Jurkat, Clone E6-1 (cell line): ENCODE results near the gene KCNT1.
"Not testable (repeated sequence)": the region's sequence is repeated elsewhere in the genome, so short reads cannot be mapped to it uniquely, and the experiment has no call there.

Experiments used
- DNase-seq: peaks from one replicate; pipeline ENCODE4 v3.0.0-alpha.2; 2011; ENCODE audit warnings: low read depth, low spot score
- H3K4me3 ChIP-seq: 2 replicates; pipeline ENCODE4 v1.5.1; 2011; ENCODE audit warnings: mild to moderate bottlenecking, low read length, control low read depth, moderate library complexity

KCNT1 gene

GRCh38 chr9:135670721-135671590, 31.0 kb upstream of the KCNT1 start:
- no peak overlapping the region for H3K4me3 ChIP-seq
- DNase-seq, result no peak

GRCh38 chr9:135671591-135672041, 30.4 kb upstream of the KCNT1 start:
- H3K4me3 ChIP-seq, result no peak overlapping the region
- DNase-seq, result no peak

GRCh38 chr9:135672786-135673185, 29.2 kb upstream of the KCNT1 start:
- not testable (repeated sequence) for H3K4me3 ChIP-seq, DNase-seq

GRCh38 chr9:135673941-135674340, 28.0 kb upstream of the KCNT1 start:
- H3K4me3 ChIP-seq, result no peak overlapping the region
- DNase-seq, result no peak

- H3K4me3 ChIP-seq, result no peak overlapping the region
- DNase-seq, result no peak
Observed at GRCh38 chr9:135674977-135675376, 27.0 kb upstream of the KCNT1 start.

- H3K4me3 ChIP-seq, result no peak overlapping the region
- DNase-seq, result no peak
Observed at GRCh38 chr9:135676891-135677290, 25.1 kb upstream of the KCNT1 start.

- no peak overlapping the region for H3K4me3 ChIP-seq
- DNase-seq, result no peak
Observed at GRCh38 chr9:135677641-135678168, 24.3 kb upstream of the KCNT1 start.

- H3K4me3 ChIP-seq, result no peak overlapping the region
- DNase-seq, result no peak
Observed at GRCh38 chr9:135678236-135679017, 23.6 kb upstream of the KCNT1 start.

- no peak overlapping the region for H3K4me3 ChIP-seq
- DNase-seq, result no peak
Observed at GRCh38 chr9:135680056-135680455, 21.9 kb upstream of the KCNT1 start.

- no peak overlapping the region for H3K4me3 ChIP-seq
- no peak for DNase-seq
Observed at GRCh38 chr9:135681161-135681560, 20.8 kb upstream of the KCNT1 start.

- no peak overlapping the region for H3K4me3 ChIP-seq
- no peak for DNase-seq
Observed at GRCh38 chr9:135683401-135684034, 18.5 kb upstream of the KCNT1 start.

GRCh38 chr9:135684691-135685090, 17.3 kb upstream of the KCNT1 start:
- DNase-seq, result no peak
- no peak overlapping the region for H3K4me3 ChIP-seq

- no peak for DNase-seq
- no peak overlapping the region for H3K4me3 ChIP-seq
Observed at GRCh38 chr9:135687216-135687615, 14.8 kb upstream of the KCNT1 start.

- no peak overlapping the region for H3K4me3 ChIP-seq
- DNase-seq, result no peak
Observed at GRCh38 chr9:135689011-135689410, 13.0 kb upstream of the KCNT1 start.

- no peak overlapping the region for H3K4me3 ChIP-seq
- no peak for DNase-seq
Observed at GRCh38 chr9:135690836-135691570, 11.0 kb upstream of the KCNT1 start.

- no peak for DNase-seq
- H3K4me3 ChIP-seq, result no peak overlapping the region
Observed at GRCh38 chr9:135692410-135692809, 9.6 kb upstream of the KCNT1 start.

GRCh38 chr9:135693265-135693664, 8.7 kb upstream of the KCNT1 start:
- no peak for DNase-seq
- H3K4me3 ChIP-seq, result no peak overlapping the region

GRCh38 chr9:135693771-135694170, 8.2 kb upstream of the KCNT1 start:
- no peak for DNase-seq
- no peak overlapping the region for H3K4me3 ChIP-seq

- H3K4me3 ChIP-seq, result no peak overlapping the region
- DNase-seq, result no peak
Observed at GRCh38 chr9:135694414-135694813, 7.6 kb upstream of the KCNT1 start.
